Measurements from ENCODE around the gene ACKR3.

- TF ChIP-seq CTCF (IDR thresholded peaks at IDR 0.05) = no peak
- TF ChIP-seq EZH2 (IDR thresholded peaks at IDR 0.05; ENCODE audit: borderline replicate concordance, insufficient read depth, low read depth, low read length, poor library complexity, severe bottlenecking) = no peak
Measured at GRCh38 chr2:236613612-236614011, 44.0 kb downstream of the ACKR3 start.
